ENCODE data around the gene C16orf82.

C16orf82 gene

GRCh38 chr16:27053996-27054395, 12.7 kb upstream of the C16orf82 start:
- TF ChIP-seq, protein P1, sequence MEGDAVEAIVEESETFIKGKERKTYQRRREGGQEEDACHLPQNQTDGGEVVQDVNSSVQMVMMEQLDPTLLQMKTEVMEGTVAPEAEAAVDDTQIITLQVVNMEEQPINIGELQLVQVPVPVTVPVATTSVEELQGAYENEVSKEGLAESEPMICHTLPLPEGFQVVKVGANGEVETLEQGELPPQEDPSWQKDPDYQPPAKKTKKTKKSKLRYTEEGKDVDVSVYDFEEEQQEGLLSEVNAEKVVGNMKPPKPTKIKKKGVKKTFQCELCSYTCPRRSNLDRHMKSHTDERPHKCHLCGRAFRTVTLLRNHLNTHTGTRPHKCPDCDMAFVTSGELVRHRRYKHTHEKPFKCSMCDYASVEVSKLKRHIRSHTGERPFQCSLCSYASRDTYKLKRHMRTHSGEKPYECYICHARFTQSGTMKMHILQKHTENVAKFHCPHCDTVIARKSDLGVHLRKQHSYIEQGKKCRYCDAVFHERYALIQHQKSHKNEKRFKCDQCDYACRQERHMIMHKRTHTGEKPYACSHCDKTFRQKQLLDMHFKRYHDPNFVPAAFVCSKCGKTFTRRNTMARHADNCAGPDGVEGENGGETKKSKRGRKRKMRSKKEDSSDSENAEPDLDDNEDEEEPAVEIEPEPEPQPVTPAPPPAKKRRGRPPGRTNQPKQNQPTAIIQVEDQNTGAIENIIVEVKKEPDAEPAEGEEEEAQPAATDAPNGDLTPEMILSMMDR (IDR thresholded peaks at IDR 0.05; ENCODE audit: low read depth, low read length, missing control alignments): no peak
- H3K4me3 ChIP-seq (ENCODE audit: low read depth, low read length): no peak overlapping the region
- DNase-seq (ENCODE audit: low read depth): no peak

DNA sequence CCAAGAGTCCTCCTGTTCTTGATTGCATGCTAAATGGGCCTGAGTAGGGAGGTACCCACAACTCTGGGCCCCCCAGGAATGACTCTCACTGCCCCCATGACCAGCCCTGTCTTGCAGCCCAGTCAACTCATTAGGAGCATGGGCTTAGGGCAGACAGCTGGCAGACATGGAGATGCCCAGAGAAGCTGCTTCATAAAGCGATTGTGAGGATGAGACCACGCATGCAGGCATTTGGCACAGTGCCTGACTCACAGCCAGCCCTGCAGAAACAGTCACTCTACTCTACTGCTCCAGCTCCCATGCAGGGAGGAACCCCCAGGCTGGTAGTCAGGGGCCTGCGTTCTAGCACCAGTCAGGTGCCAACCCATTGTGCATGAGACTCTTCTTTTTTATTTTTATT, 8.4 kb upstream of the C16orf82 start:
- no peak for DNase-seq (ENCODE audit: low read depth)
- TF ChIP-seq, protein P1 (IDR thresholded peaks at IDR 0.05; ENCODE audit: low read depth, low read length, missing control alignments): no peak
- no peak overlapping the region for H3K4me3 ChIP-seq (ENCODE audit: low read depth, low read length)

GRCh38 chr16:27070776-27071175, 4.0 kb downstream of the C16orf82 start:
- H3K4me3 ChIP-seq (ENCODE audit: low read depth, low read length): no peak overlapping the region
- TF ChIP-seq, protein P1 (IDR thresholded peaks at IDR 0.05; ENCODE audit: low read depth, low read length, missing control alignments): no peak
- no peak for DNase-seq (ENCODE audit: low read depth)

DNA sequence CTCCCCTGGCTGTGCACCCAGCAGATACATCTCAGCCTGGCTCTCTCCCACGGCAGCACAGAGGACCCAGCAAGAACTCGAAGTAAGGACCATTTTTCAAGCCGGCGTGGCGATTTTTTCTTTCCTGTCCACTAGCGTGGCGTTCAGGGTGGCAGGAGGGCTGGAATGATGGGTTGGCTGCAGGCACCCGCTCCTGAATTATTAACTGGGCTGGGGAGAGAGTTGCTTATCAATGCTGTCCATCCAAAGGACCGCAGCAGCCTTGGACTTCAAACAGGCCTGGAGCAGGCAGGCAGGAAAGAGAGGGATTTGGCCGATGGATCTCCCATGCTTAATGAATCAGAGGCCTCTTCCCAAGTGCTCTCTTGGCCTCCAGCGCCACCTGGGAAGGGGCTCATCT, 7.0 kb downstream of the C16orf82 start:
- TF ChIP-seq, protein P1 (IDR thresholded peaks at IDR 0.05; ENCODE audit: low read depth, low read length, missing control alignments): no peak
- no peak overlapping the region for H3K4me3 ChIP-seq (ENCODE audit: low read depth, low read length)
- no peak for DNase-seq (ENCODE audit: low read depth)

DNA sequence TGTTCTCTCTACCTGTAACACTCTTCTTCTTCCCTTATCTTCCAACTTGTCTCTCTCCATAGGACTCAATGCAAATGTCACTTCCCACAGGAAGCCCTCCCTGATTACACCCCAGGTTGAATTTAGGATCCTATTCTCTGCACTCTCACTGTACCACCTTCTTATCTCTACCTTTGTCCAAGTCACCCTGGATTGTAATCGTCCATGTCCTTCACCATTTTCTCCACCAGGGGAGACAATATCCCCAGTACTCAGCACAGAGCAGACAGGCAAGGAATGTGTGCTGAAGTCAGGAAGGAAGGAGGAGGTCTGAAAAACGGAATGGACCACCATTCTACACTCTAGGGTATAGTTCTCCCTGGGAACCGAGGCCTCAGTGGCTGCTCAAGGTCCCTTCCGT, 14.2 kb downstream of the C16orf82 start:
- no peak for DNase-seq (ENCODE audit: low read depth)
- H3K4me3 ChIP-seq (ENCODE audit: low read depth, low read length): no peak overlapping the region
- TF ChIP-seq, protein P1 (IDR thresholded peaks at IDR 0.05; ENCODE audit: low read depth, low read length, missing control alignments): peak; percentile 52

GRCh38 chr16:27083861-27084261, 17.1 kb downstream of the C16orf82 start:
- TF ChIP-seq, protein P1 (IDR thresholded peaks at IDR 0.05; ENCODE audit: low read depth, low read length, missing control alignments): no peak
- DNase-seq (ENCODE audit: low read depth): no peak
- no peak overlapping the region for H3K4me3 ChIP-seq (ENCODE audit: low read depth, low read length)

- TF ChIP-seq, protein P1 (IDR thresholded peaks at IDR 0.05; ENCODE audit: low read depth, low read length, missing control alignments): no peak
- no peak for DNase-seq (ENCODE audit: low read depth)
- H3K4me3 ChIP-seq (ENCODE audit: low read depth, low read length): no peak overlapping the region
Measured at GRCh38 chr16:27084307-27085028, 17.7 kb downstream of the C16orf82 start.

All from GM12864 (cell line).